Calu3 (cell line): ENCODE data around the gene USH2A. TPM values are rescaled to one million over a fixed set of nuclear protein-coding genes. Genes with fewer than 3 reads are reported as not detected.

Experiments used
- BruUV-seq: library from RNA; stranded (reverse); fragments of 400-500 nt; replicated peaks from 2 replicates; lab custom pipeline; 2021; lab: Mats Ljungman, UMichigan
- CTCF ChIA-PET: fragments of 300-600 bp; sonication (Branson Sonifier 250); formaldehyde crosslinking; loops from one replicate; lab custom pipeline; 2022; ENCODE audit warnings: antibody characterized with exemption; lab: Charles Lee
- DNase-seq: peaks from one replicate; pipeline ENCODE4 v3.0.0; 2022
- H3K27ac Mint-ChIP-seq: one replicate; pipeline ENCODE4 v1.8.0; 2022; ENCODE audit warnings: mixed read lengths; ENCODE audit not compliant: unreplicated experiment
- H3K27me3 Mint-ChIP-seq: one replicate; pipeline ENCODE4 v1.8.0; 2022; ENCODE audit warnings: mixed read lengths; ENCODE audit not compliant: unreplicated experiment
- H3K36me3 Mint-ChIP-seq: one replicate; pipeline ENCODE4 v1.8.0; 2022; ENCODE audit warnings: mild to moderate bottlenecking, moderate library complexity, mixed read lengths; ENCODE audit not compliant: insufficient read depth, unreplicated experiment
- H3K4me1 Mint-ChIP-seq: one replicate; pipeline ENCODE4 v1.8.0; 2022; ENCODE audit warnings: mild to moderate bottlenecking, low read depth, mixed read lengths; ENCODE audit not compliant: unreplicated experiment
- H3K4me3 Mint-ChIP-seq: one replicate; pipeline ENCODE4 v1.8.0; 2022; ENCODE audit warnings: mild to moderate bottlenecking, low read depth, moderate library complexity, mixed read lengths; ENCODE audit not compliant: unreplicated experiment
- H3K9me3 Mint-ChIP-seq: one replicate; pipeline ENCODE4 v1.8.0; 2022; ENCODE audit warnings: low read depth, mixed read lengths; ENCODE audit not compliant: unreplicated experiment
- intact Hi-C: fragments of 100-400 bp; cut with micrococcal nuclease; formaldehyde crosslinking; loops from one replicate; pipeline ENCODE4 v1.10.0; 2022; ENCODE audit not compliant: unreplicated experiment
- total RNA-seq: library from RNA; stranded (reverse); gene quantifications from 2 replicates; pipeline ENCODE4 v1.2.3, GENCODE V29; 2022
- TF ChIP-seq, protein P1 (sequence below): fragments of 200-600 bp; IDR thresholded peaks from one replicate; pipeline ENCODE4 v1.8.0; 2022; ENCODE audit warnings: antibody characterized with exemption; ENCODE audit not compliant: unreplicated experiment

USH2A gene
- total RNA-seq, 1 experiment from 2014 or later, result not detected

DNA sequence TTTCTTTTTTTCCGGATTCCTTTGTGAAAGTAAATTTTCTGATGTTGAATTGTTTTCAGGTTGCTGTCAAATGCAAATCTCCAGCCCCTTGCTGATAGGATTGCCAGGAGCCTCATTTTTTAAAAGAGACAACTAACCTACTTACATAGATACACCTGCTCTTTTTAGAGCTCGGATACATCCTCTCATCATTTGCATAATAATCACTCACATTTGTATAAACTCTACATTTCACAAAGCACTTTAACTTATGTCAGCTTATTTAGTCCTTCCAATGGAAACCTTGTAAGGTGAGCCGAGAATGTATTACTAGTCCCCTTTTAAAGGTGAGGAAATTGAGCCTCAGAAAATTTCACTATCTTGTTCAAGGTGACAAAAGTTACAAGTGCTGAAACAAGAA lies 771.4 kb downstream of the USH2A start:
- intact Hi-C loops, result no loop called here
- no peaks in the 10 kb centered on the region for H3K27me3 Mint-ChIP-seq
- no peak for DNase-seq
- CTCF ChIA-PET, result interaction anchor here (0.8 kb wide), 1 partner anchor 11 kb away, joined by 4 read pairs; no protein-coding TSS in a partner anchor
- no peak overlapping the region for H3K27ac Mint-ChIP-seq
- H3K4me3 Mint-ChIP-seq, result no peak overlapping the region
- H3K4me1 Mint-ChIP-seq, result no peaks in the 10 kb centered on the region
- H3K9me3 Mint-ChIP-seq, result no peaks in the 10 kb centered on the region
- H3K36me3 Mint-ChIP-seq, result no peaks in the 10 kb centered on the region
- no TSS peak for BruUV-seq
- TF ChIP-seq, protein P1, sequence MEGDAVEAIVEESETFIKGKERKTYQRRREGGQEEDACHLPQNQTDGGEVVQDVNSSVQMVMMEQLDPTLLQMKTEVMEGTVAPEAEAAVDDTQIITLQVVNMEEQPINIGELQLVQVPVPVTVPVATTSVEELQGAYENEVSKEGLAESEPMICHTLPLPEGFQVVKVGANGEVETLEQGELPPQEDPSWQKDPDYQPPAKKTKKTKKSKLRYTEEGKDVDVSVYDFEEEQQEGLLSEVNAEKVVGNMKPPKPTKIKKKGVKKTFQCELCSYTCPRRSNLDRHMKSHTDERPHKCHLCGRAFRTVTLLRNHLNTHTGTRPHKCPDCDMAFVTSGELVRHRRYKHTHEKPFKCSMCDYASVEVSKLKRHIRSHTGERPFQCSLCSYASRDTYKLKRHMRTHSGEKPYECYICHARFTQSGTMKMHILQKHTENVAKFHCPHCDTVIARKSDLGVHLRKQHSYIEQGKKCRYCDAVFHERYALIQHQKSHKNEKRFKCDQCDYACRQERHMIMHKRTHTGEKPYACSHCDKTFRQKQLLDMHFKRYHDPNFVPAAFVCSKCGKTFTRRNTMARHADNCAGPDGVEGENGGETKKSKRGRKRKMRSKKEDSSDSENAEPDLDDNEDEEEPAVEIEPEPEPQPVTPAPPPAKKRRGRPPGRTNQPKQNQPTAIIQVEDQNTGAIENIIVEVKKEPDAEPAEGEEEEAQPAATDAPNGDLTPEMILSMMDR, result no peak

DNA sequence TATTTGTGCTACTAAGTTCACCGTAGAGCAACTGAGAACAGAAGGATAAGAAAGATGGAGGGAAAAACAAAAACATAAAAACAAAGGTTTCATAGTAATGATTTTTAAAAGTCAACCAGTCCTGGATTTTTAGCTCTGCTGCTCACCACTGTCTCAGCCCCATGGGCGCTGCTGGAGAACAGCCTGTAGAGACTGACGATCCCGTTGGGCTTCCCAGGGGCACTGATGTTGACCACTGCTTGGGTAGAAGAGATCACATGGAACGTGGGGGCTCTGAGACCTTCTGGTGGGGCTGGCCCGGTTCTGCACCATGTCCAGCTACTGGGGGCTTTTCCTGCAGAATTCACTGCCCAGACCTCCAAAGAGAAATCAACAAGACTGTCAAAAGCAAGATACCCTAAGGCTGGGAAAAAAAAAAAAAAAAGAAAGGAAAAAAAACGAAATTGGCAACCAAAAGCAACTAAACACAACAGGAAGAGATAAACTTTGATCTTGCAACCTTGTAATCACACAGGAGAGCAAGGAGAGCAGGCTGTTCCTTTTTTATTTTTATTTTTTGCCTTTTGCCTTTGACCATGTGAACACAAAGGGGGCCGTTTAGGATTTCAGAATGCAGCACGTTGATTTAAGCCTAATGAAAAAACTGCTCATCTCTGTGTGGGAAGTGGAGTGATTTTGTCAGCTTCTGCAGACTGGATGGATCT lies 772.6 kb downstream of the USH2A start:
- CTCF ChIA-PET, result no interaction called here
- no peaks in the 10 kb centered on the region for H3K36me3 Mint-ChIP-seq
- intact Hi-C loops, result no loop called here
- no peaks in the 10 kb centered on the region for H3K9me3 Mint-ChIP-seq
- H3K4me1 Mint-ChIP-seq, result no peaks in the 10 kb centered on the region
- TF ChIP-seq, protein P1, result no peak
- H3K27me3 Mint-ChIP-seq, result no peaks in the 10 kb centered on the region
- DNase-seq, result no peak
- no peak overlapping the region for H3K27ac Mint-ChIP-seq
- no peak overlapping the region for H3K4me3 Mint-ChIP-seq
- no TSS peak for BruUV-seq

DNA sequence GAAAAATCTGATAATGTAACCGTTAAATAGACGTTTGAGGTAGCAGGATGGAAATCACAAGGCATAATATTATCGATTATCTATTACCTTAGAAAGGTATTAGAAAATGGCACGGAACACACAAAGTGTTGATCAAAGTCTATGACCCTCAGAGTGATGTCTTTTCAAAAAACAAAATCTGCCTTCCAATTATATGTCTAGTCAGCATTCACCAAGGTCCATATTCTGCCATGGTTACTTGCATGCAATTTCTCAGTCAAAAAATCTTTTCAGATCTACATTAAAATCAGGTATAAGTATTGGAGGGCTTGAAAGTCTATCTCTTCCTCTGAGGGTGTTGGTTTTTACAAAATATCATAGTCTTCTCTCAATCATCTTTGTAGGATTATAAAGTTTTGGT lies 774.3 kb downstream of the USH2A start:
- no peak overlapping the region for H3K27ac Mint-ChIP-seq
- BruUV-seq, result no TSS peak

DNA sequence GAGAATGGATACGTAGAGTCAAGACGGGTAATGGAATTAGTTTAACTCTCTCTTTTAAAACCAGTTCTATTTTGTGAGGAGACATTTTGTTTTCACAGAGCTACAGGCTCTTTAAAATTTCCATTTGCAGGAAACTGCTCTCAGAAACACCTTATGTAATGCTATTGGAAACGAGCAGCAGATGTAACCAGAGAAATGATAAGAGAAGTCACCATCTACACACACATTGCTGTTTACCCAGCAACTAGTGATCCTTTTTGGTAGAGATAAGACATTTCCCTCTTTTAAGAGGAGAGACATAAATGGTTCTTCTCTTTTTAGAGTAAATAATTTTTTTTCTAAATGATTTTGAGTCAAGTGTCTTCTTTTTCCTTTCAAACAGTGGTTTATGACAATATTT lies 775.5 kb downstream of the USH2A start:
- TF ChIP-seq, protein P1, result no peak
- Mint-ChIP-seq H3K27me3 (no peaks in the 10 kb centered on the region), H3K9me3 (no peaks in the 10 kb centered on the region), H3K4me1 (no peaks in the 10 kb centered on the region), H3K36me3 (no peaks in the 10 kb centered on the region), H3K27ac (no peak overlapping the region), H3K4me3 (no peak overlapping the region)
- intact Hi-C loops, result no loop called here
- CTCF ChIA-PET, result no interaction called here
- no TSS peak for BruUV-seq
- DNase-seq, result no peak

More for the DNA sequence above, 774.3 kb downstream of the USH2A start:
- no peaks in the 10 kb centered on the region for H3K4me1 Mint-ChIP-seq
- no peaks in the 10 kb centered on the region for H3K36me3 Mint-ChIP-seq
- DNase-seq, result no peak
- CTCF ChIA-PET, result no interaction called here
- TF ChIP-seq, protein P1, result no peak
- no peaks in the 10 kb centered on the region for H3K27me3 Mint-ChIP-seq
- no peaks in the 10 kb centered on the region for H3K9me3 Mint-ChIP-seq
- intact Hi-C loops, result no loop called here
- H3K4me3 Mint-ChIP-seq, result no peak overlapping the region
